Effector memory CD4-positive, alpha-beta T cell (primary cell): ENCODE data around the gene LRRC8B.

Experiments used
- DNase-seq, 3 donors: peaks; one replicate each; pipeline ENCODE4 v3.0.0-alpha.2; 2020
- H3K27ac ChIP-seq: 2 replicates; pipeline ENCODE4 v1.7.0; 2013; ENCODE audit warnings: mild to moderate bottlenecking, low read length, moderate library complexity; ENCODE audit not compliant: insufficient read depth, poor library complexity, severe bottlenecking
- H3K27me3 ChIP-seq: replicated peaks from 2 replicates; pipeline ENCODE4 v1.7.0; 2013; ENCODE audit warnings: mild to moderate bottlenecking, low read length; ENCODE audit not compliant: insufficient read depth, control insufficient read depth, poor library complexity, severe bottlenecking
- H3K36me3 ChIP-seq: 2 replicates; pipeline ENCODE4 v1.7.0; 2013; ENCODE audit warnings: mild to moderate bottlenecking, low read length, moderate library complexity; ENCODE audit not compliant: control insufficient read depth, insufficient read depth
- H3K4me1 ChIP-seq: 2 replicates; pipeline ENCODE4 v1.7.0; 2013; ENCODE audit warnings: low read length, mild to moderate bottlenecking; ENCODE audit not compliant: control insufficient read depth, insufficient read depth, poor library complexity, severe bottlenecking
- H3K4me3 ChIP-seq: 2 replicates; pipeline ENCODE4 v1.7.0; 2013; ENCODE audit warnings: low read length, low read depth, mild to moderate bottlenecking; ENCODE audit not compliant: insufficient read depth, poor library complexity, severe bottlenecking
- H3K9me3 ChIP-seq: 2 replicates; pipeline ENCODE4 v1.7.0; 2013; ENCODE audit warnings: mild to moderate bottlenecking, low read length, moderate library complexity; ENCODE audit not compliant: control insufficient read depth

The LRRC8B gene

GRCh38 chr1:89546082-89546889 is 21.7 kb downstream of the LRRC8B start:
- no peak for DNase-seq
- H3K4me1 ChIP-seq, result no peaks in the 10 kb centered on the region
- H3K4me3 ChIP-seq, result no peak overlapping the region
- no peaks in the 10 kb centered on the region for H3K9me3 ChIP-seq
- H3K36me3 ChIP-seq, result peaks cover 4% of the 10 kb centered on the region
- no peaks in the 10 kb centered on the region for H3K27me3 ChIP-seq
- no peak overlapping the region for H3K27ac ChIP-seq

DNA sequence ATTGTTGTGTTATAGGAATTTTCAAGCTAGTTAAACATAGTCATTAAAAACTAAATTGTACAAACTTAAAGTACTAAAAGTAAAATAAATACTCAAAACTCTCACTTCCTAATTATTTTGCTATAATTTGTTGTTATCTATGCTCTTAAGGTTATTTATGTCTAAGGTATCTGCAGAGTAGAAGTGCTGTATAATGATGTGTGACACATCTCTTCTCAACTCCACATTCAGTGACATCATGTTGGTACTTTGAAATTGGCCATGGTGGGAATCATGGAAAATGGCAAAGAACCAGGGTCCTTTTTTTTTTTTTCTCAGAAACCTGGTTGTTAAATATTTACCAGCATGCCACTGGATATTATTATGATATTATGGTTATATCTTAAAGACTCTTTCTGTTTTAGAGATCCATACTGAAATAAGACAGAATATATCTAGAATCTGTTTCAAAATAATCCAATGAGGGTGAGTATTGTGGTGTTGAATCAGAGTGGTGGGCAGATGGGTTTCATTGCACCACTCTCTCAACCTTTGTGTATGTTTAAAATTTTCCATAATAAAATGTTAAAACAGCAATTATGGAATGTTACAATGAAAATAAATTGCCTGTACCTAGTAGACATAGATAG is 22.4 kb downstream of the LRRC8B start:
- H3K9me3 ChIP-seq, result no peaks in the 10 kb centered on the region
- DNase-seq, result no peak
- no peak overlapping the region for H3K4me3 ChIP-seq
- no peak overlapping the region for H3K27ac ChIP-seq
- H3K4me1 ChIP-seq, result no peaks in the 10 kb centered on the region
- H3K27me3 ChIP-seq, result no peaks in the 10 kb centered on the region
- peaks cover 4% of the 10 kb centered on the region for H3K36me3 ChIP-seq

- H3K4me3 ChIP-seq, result no peak overlapping the region
- peaks cover 4% of the 10 kb centered on the region for H3K36me3 ChIP-seq
- no peaks in the 10 kb centered on the region for H3K27me3 ChIP-seq
- DNase-seq, result no peak
- peaks cover 6% of the 10 kb centered on the region for H3K4me1 ChIP-seq
- H3K27ac ChIP-seq, result no peak overlapping the region
- H3K9me3 ChIP-seq, result no peaks in the 10 kb centered on the region
Observed at GRCh38 chr1:89547563-89548116, 23.0 kb downstream of the LRRC8B start.

DNA sequence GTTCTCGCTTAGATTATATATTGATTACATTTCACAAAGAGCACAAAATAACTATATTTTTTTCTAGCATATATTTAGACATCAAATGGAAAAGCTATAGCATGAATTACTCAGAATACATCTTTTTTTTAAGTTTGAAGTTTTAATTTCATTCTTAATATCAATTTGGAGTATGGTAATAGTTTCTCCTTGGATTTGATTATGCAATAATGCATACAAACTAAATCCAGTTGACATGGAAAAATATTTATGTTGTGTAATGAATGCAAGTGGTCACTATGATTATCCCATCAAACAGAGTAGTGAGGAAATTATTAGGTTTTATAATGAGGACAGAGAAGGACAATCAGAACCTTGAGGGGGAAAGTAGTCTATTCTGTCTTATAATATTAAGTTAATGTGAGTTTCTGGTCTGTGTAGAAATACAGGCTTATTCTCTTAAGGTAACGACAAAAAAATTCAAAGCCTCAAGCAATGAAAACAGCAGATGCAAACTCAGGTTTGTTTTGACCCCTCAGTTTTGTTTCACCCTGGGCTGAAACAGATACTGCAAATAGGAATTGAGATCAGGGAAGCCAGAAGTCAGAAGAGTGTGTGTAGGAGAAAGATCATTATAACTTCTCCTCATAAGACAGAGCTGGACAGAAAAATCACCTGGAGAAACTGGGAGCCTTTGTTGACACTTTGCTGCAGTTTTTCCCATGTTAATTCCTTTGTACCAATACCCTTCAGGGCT is 23.7 kb downstream of the LRRC8B start:
- H3K4me3 ChIP-seq, result no peak overlapping the region
- no peak overlapping the region for H3K27ac ChIP-seq
- H3K4me1 ChIP-seq, result peaks cover 6% of the 10 kb centered on the region
- no peak for DNase-seq
- no peaks in the 10 kb centered on the region for H3K27me3 ChIP-seq
- no peaks in the 10 kb centered on the region for H3K9me3 ChIP-seq
- peaks cover 4% of the 10 kb centered on the region for H3K36me3 ChIP-seq

- Histone ChIP-seq H3K36me3 (peaks cover 4% of the 10 kb centered on the region), H3K27ac (no peak overlapping the region), H3K4me1 (peaks cover 6% of the 10 kb centered on the region), H3K27me3 (no peaks in the 10 kb centered on the region), H3K4me3 (no peak overlapping the region), H3K9me3 (no peaks in the 10 kb centered on the region)
- DNase-seq, result no peak
Observed at GRCh38 chr1:89550995-89551394, 26.4 kb downstream of the LRRC8B start.

GRCh38 chr1:89552471-89553081 is 27.9 kb downstream of the LRRC8B start:
- peak overlapping the region; percentile 13 for H3K4me3 ChIP-seq
- H3K27me3 ChIP-seq, result no peaks in the 10 kb centered on the region
- no peaks in the 10 kb centered on the region for H3K9me3 ChIP-seq
- peaks cover 6% of the 10 kb centered on the region for H3K4me1 ChIP-seq
- no peak overlapping the region for H3K27ac ChIP-seq
- H3K36me3 ChIP-seq, result peaks cover 4% of the 10 kb centered on the region
- DNase-seq, result no peak

- Histone ChIP-seq H3K9me3 (no peaks in the 10 kb centered on the region), H3K27ac (no peak overlapping the region), H3K27me3 (no peaks in the 10 kb centered on the region), H3K4me3 (peak overlapping the region; percentile 13), H3K4me1 (peaks cover 6% of the 10 kb centered on the region), H3K36me3 (peaks cover 4% of the 10 kb centered on the region)
- no peak for DNase-seq
Observed at GRCh38 chr1:89553157-89553556, 28.5 kb downstream of the LRRC8B start.

DNA sequence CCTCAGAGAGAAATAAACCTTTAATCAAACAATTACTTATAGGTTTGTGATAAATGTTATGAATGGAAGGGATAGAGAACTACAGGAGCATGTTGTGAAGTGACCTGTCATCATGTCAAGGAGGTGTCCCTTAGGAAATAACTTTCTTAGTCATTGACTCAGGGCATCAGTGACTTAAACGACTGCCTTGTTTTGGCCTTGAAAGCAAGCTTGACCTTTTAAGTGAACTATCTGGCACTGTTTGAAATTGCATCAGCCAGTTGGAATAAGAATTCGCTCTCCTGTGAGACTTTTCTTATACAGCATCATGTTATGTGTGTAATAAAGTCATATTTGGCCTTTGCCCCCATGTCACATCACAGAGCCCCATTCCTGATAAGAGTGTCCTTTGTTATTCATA is 30.9 kb downstream of the LRRC8B start:
- Histone ChIP-seq H3K9me3 (no peaks in the 10 kb centered on the region), H3K27ac (no peak overlapping the region), H3K27me3 (no peaks in the 10 kb centered on the region), H3K4me1 (peaks cover 6% of the 10 kb centered on the region), H3K36me3 (no peaks in the 10 kb centered on the region), H3K4me3 (no peak overlapping the region)
- DNase-seq, result no peak

GRCh38 chr1:89556726-89557444 is 32.3 kb downstream of the LRRC8B start:
- H3K36me3 ChIP-seq, result no peaks in the 10 kb centered on the region
- H3K27me3 ChIP-seq, result no peaks in the 10 kb centered on the region
- no peak overlapping the region for H3K4me3 ChIP-seq
- H3K4me1 ChIP-seq, result peaks cover 6% of the 10 kb centered on the region
- DNase-seq, result no peak
- no peak overlapping the region for H3K27ac ChIP-seq
- no peaks in the 10 kb centered on the region for H3K9me3 ChIP-seq
